SJSA1 (cell line): ENCODE results near the gene TAL1. TPM values are rescaled to one million over a fixed set of nuclear protein-coding genes. Genes with fewer than 3 reads are reported as not detected.
"Not testable (repeated sequence)": the region's sequence is repeated elsewhere in the genome, so short reads cannot be mapped to it uniquely, and the experiment has no call there.

Experiments
- DNase-seq, 2 experiments: peaks; one replicate each; pipeline ENCODE4 v3.0.0-alpha.2; 2015 to 2020; ENCODE audit warnings: low spot score in 2 of 2, low read depth in 1 of 2
- H3K27ac ChIP-seq: fragments of 250-450 bp; sonication (Bioruptor Pico); 2 replicates; pipeline ENCODE4 v1.5.1; 2020; ENCODE audit warnings: mild to moderate bottlenecking, moderate library complexity
- H3K27me3 ChIP-seq: fragments of 250-450 bp; sonication (Bioruptor Pico); replicated peaks from 2 replicates; pipeline ENCODE4 v1.5.1; 2020; ENCODE audit warnings: mild to moderate bottlenecking, moderate library complexity
- H3K36me3 ChIP-seq: fragments of 250-450 bp; sonication (Bioruptor Pico); 2 replicates; pipeline ENCODE4 v1.5.1; 2020; ENCODE audit warnings: mild to moderate bottlenecking
- H3K4me1 ChIP-seq: fragments of 250-450 bp; sonication (Bioruptor Pico); replicated peaks from 2 replicates; pipeline ENCODE4 v1.6.1; 2021; ENCODE audit warnings: mild to moderate bottlenecking
- H3K4me3 ChIP-seq: fragments of 250-450 bp; sonication (Bioruptor Pico); 2 replicates; pipeline ENCODE4 v1.5.1; 2020; ENCODE audit warnings: mild to moderate bottlenecking
- H3K9me3 ChIP-seq: fragments of 250-450 bp; sonication (Bioruptor Pico); replicated peaks from 2 replicates; pipeline ENCODE4 v1.5.1; 2020; ENCODE audit warnings: mild to moderate bottlenecking
- total RNA-seq: library from RNA; depleted of rRNA; stranded (reverse); fragments of >200 nt; shearing (Covaris generic); gene quantifications from 2 replicates; pipeline ENCODE4 v1.2.3, GENCODE V29; 2014; rRNA removed

TAL1 gene
- not detected in 2 replicates for total RNA-seq

GRCh38 chr1:47232187-47232874 is at the start of gene TAL1:
Gene TAL1, minus strand, starts transcription at chr1:47232225. Its CDS starts 6,337 bp downstream, at chr1:47225888.
- no peak for DNase-seq
- Histone ChIP-seq H3K36me3 (no peaks in the 10 kb centered on the region), H3K27ac (no peak within 1 kb of the TSS), H3K4me1 (peaks cover 5% of the 10 kb centered on the region; the same call in 1 of the 2 replicates), H3K9me3 (no peaks in the 10 kb centered on the region; the same call in 1 of the 2 replicates), H3K4me3 (no peak within 1 kb of the TSS), H3K27me3 (peaks cover 53% of the 10 kb centered on the region)

DNA sequence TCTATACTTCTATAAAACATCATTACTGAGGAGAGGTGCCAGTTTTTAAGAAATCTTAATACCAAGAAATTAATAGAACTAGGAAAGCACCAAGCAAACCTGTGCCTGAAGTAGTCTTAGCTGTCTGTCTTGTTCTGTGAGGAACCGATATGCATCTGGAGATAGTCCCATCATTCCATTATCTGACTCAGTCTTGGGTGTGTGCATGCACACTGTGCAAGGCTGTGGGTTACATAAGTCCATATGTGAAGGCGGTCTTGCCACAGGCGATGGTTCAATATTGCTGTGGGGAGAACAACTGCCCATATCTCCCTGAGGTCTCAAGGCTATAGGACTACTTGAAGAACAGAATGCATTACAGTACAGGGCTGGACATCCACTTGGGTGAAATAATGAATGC is 48.1 kb upstream of the TAL1 start:
- H3K4me1 ChIP-seq, result peaks cover 3% of the 10 kb centered on the region; the same call in 1 of the 2 replicates
- H3K36me3 ChIP-seq, result peaks cover 88% of the 10 kb centered on the region
- no peak for DNase-seq
- no peaks in the 10 kb centered on the region for H3K27me3 ChIP-seq
- H3K4me3 ChIP-seq, result no peak overlapping the region
- no peaks in the 10 kb centered on the region for H3K9me3 ChIP-seq
- H3K27ac ChIP-seq, result no peak overlapping the region

DNA sequence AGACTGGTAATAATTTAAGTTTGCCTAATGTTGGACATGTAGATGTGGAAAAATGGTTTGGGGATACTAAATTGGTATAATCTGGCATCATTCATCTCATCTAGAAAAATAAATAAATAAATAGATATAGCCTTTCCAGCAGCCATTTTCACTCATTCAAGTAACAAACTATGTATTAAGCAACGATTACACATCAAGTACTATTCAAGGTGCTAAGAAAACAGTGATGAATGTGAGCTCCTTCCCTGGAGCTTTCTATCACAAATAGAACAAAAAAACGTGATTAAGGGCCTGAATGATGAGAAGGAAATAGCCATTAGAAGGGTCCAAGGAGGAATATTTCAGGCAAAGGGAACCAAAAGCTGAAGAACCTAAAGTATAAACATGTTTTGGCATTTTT is 44.8 kb upstream of the TAL1 start:
- Histone ChIP-seq H3K9me3 (no peaks in the 10 kb centered on the region), H3K27me3 (no peaks in the 10 kb centered on the region), H3K27ac (no peak overlapping the region)

GRCh38 chr1:47275811-47276210 is 43.8 kb upstream of the TAL1 start:
- H3K36me3 ChIP-seq, result peaks cover 76% of the 10 kb centered on the region
- H3K4me3 ChIP-seq, H3K4me1 ChIP-seq, H3K9me3 ChIP-seq, DNase-seq, H3K27me3 ChIP-seq, H3K27ac ChIP-seq: not testable (repeated sequence)

More for the DNA sequence above, 44.8 kb upstream of the TAL1 start:
- no peak overlapping the region for H3K4me3 ChIP-seq
- peaks cover 3% of the 10 kb centered on the region; the same call in 1 of the 2 replicates for H3K4me1 ChIP-seq
- DNase-seq, result no peak
- peaks cover 77% of the 10 kb centered on the region for H3K36me3 ChIP-seq

- H3K27ac ChIP-seq, DNase-seq, H3K4me1 ChIP-seq, H3K9me3 ChIP-seq, H3K27me3 ChIP-seq, H3K4me3 ChIP-seq: not testable (repeated sequence)
- H3K36me3 ChIP-seq, result peaks cover 79% of the 10 kb centered on the region
Observed at GRCh38 chr1:47265529-47265928, 33.5 kb upstream of the TAL1 start.

GRCh38 chr1:47262787-47263413 is 30.9 kb upstream of the TAL1 start:
- H3K4me1 ChIP-seq, result no peaks in the 10 kb centered on the region
- H3K36me3 ChIP-seq, result peaks cover 79% of the 10 kb centered on the region
- no peaks in the 10 kb centered on the region for H3K27me3 ChIP-seq
- no peak overlapping the region for H3K27ac ChIP-seq
- H3K9me3 ChIP-seq, result no peaks in the 10 kb centered on the region
- DNase-seq, result peak in 1 of 2 experiments; percentile 24
- H3K4me3 ChIP-seq, result no peak overlapping the region

DNA sequence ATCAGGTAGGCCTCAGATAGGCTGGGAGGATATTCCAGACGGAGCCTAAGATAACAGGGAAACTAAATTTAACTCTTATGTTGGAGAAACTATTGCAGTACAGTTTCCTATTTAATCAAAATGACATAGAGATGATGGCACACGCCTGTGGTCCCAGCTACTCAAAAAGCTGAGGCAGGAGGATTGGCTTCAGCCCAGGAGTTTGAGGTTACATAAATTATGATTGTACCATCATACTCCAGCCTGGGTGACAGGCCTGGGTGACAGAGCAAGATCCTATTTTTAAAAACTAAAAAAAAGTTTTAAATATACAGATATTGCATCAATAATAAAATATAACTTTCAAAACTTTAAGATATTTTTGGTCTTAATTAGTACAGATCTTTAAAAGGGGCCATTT is 25.2 kb upstream of the TAL1 start:
- Histone ChIP-seq H3K9me3 (no peaks in the 10 kb centered on the region), H3K27me3 (no peaks in the 10 kb centered on the region), H3K36me3 (peaks cover 82% of the 10 kb centered on the region), H3K4me3 (no peak overlapping the region), H3K27ac (no peak overlapping the region), H3K4me1 (no peaks in the 10 kb centered on the region)
- DNase-seq, result no peak

DNA sequence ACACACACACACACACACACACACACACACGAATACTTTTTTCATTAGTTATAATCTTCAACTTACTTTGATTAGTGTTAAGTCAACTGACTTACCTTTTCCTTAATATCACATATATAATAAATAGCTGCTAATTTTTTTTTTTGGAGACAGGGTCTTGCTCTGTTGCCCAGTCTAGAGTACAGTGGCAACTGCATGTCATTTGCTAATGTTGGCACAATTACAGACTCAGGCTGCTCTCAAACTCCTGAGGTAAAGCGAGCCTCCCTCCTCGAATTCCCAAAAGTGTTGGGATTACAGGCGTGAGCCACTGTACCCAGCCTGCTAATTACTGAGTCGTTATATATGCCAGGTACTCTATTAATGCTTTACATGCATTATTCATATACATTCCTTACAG is 20.8 kb upstream of the TAL1 start:
- H3K4me3 ChIP-seq, result no peak overlapping the region
- no peaks in the 10 kb centered on the region for H3K4me1 ChIP-seq
- H3K9me3 ChIP-seq, result no peaks in the 10 kb centered on the region
- peaks cover 75% of the 10 kb centered on the region for H3K36me3 ChIP-seq
- H3K27ac ChIP-seq, result no peak overlapping the region
- DNase-seq, result no peak
- H3K27me3 ChIP-seq, result no peaks in the 10 kb centered on the region

GRCh38 chr1:47252369-47252768 is 20.3 kb upstream of the TAL1 start:
- Histone ChIP-seq H3K4me1 (no peaks in the 10 kb centered on the region), H3K27me3 (no peaks in the 10 kb centered on the region), H3K4me3 (no peak overlapping the region), H3K27ac (no peak overlapping the region), H3K36me3 (peaks cover 72% of the 10 kb centered on the region), H3K9me3 (no peaks in the 10 kb centered on the region)
- no peak for DNase-seq

DNA sequence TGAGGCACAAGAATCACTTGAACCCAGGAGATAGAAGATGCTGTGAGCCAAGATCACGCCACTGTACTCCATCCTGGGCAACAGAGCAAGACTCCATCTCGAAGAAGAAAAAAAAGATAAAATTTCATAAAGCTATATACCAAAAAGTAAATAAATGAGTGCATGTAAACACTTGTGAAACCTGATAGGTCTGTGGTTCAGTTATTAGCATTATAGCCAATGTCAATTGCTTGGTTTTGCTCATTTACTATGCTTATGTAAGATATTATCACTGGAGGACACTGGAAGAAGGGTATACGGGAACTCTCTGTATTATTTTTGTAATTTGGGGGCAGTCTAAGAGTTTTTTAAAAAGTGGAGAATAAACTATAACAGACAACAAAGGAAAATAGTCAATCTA is 17.7 kb upstream of the TAL1 start:
- Histone ChIP-seq H3K27ac (no peak overlapping the region), H3K4me1 (no peaks in the 10 kb centered on the region), H3K36me3 (peaks cover 50% of the 10 kb centered on the region), H3K9me3 (no peaks in the 10 kb centered on the region), H3K4me3 (no peak overlapping the region), H3K27me3 (no peaks in the 10 kb centered on the region)
- no peak for DNase-seq

DNA sequence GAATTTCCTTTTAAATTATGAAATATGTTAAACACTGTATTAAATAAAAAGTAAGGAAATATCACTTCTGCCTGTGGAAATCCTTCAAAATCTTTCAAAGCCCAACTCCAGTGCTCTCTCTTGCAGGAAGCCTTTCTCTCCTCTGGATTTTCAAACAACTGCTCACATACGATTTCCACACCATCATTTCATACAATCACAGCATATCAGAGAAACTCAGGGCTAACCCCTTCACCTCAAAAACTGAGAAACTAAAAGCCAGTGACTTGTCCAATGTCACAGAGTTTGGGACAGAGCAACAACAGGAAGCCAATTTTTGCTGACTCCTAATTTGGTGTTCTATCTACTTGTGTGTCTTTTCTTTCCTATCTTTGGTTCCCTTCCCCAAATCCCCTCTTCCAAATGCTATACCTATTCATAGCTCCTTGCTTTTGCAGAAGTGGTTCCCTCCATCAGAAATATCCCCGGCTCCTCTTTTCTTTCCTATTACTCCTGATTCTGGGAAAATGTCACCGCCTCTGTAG is 12.4 kb upstream of the TAL1 start:
- peaks cover 6% of the 10 kb centered on the region; the same call in 1 of the 2 replicates for H3K27me3 ChIP-seq
- no peak overlapping the region for H3K4me3 ChIP-seq
- H3K36me3 ChIP-seq, result peaks cover 6% of the 10 kb centered on the region; the same call in 1 of the 2 replicates
- H3K27ac ChIP-seq, result no peak overlapping the region
- no peaks in the 10 kb centered on the region for H3K4me1 ChIP-seq
- no peak for DNase-seq
- no peaks in the 10 kb centered on the region for H3K9me3 ChIP-seq

- no peak overlapping the region for H3K27ac ChIP-seq
- H3K4me3 ChIP-seq, result no peak overlapping the region
- 0 out of 2 replicates have a peak, but pooled peaks cover 3% of the 10 kb centered on the region for H3K36me3 ChIP-seq
- H3K9me3 ChIP-seq, result no peaks in the 10 kb centered on the region
- DNase-seq, result no peak
- H3K27me3 ChIP-seq, result peaks cover 9% of the 10 kb centered on the region; the same call in 1 of the 2 replicates
- no peaks in the 10 kb centered on the region for H3K4me1 ChIP-seq
Observed at GRCh38 chr1:47243910-47244309, 11.9 kb upstream of the TAL1 start.

- DNase-seq, result no peak
- H3K9me3 ChIP-seq, result no peaks in the 10 kb centered on the region
- no peaks in the 10 kb centered on the region for H3K4me1 ChIP-seq
- peaks cover 9% of the 10 kb centered on the region; the same call in 1 of the 2 replicates for H3K27me3 ChIP-seq
- no peak overlapping the region for H3K27ac ChIP-seq
- no peak overlapping the region for H3K4me3 ChIP-seq
- H3K36me3 ChIP-seq, result no peaks in the 10 kb centered on the region
Observed at GRCh38 chr1:47241114-47242113, 9.4 kb upstream of the TAL1 start.
